PFSK-1 (cell line): ENCODE results near the gene ACSL6.

ENCODE experiments used
- FOXP2 ChIP-seq: optimal IDR thresholded peaks from 2 replicates; pipeline ENCODE3; 2011; ENCODE audit warnings: borderline replicate concordance, control low read depth, inconsistent platforms; ENCODE audit not compliant: insufficient read depth; ENCODE audit errors: extremely low read length, extremely low read depth
- POLR2AphosphoS5 ChIP-seq: IDR thresholded peaks from 2 replicates; pipeline ENCODE4 v1.6.1; 2012; ENCODE audit warnings: low read depth, mild to moderate bottlenecking, control low read depth, low read length, moderate library complexity
- REST ChIP-seq, 2 experiments: IDR thresholded peaks; 2 replicates each; pipeline versions ENCODE4 v1.6.1 to v1.8.0; 2011 to 2012; ENCODE audit warnings: low read depth in 2 of 2, low read length in 2 of 2, control low read depth in 1 of 2, inconsistent platforms in 1 of 2, mild to moderate bottlenecking in 1 of 2, moderate library complexity in 1 of 2; ENCODE audit not compliant: insufficient read depth in 1 of 2
- SIN3A ChIP-seq: IDR thresholded peaks from 2 replicates; pipeline ENCODE4 v1.6.1; 2012; ENCODE audit warnings: mild to moderate bottlenecking, low read length, moderate library complexity, borderline replicate concordance; ENCODE audit not compliant: insufficient read depth
- TAF1 ChIP-seq: IDR thresholded peaks from 2 replicates; pipeline ENCODE4 v1.6.1; 2012; ENCODE audit warnings: low read length, control low read depth, borderline replicate concordance; ENCODE audit not compliant: insufficient read depth

ACSL6 gene

DNA sequence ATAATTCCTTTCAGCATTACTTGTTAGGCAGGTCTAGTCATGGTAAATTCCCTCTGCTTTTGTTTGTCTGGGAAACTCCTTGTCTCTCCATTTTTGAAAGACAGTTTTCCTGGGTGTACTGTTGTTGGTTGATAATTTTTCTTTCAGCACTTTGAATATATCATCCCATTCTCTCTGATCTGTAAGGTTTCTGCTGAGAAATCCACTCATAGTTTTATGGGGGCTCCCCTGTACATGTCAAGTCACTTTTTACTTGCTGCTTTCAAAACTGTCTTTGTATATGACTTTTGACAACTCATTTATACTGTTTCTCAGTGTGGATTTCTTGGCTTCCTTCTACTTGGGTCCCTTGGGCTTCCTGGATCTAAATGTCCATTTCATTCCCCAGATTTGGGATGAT lies 82.5 kb downstream of the ACSL6 start:
- no peak for TF ChIP-seq TAF1
- no peak for TF ChIP-seq SIN3A
- no peak for TF ChIP-seq REST (IDR thresholded peaks at IDR 0.05; ENCODE audit: insufficient read depth in 1 of 2, low read depth in 2 of 2, low read length in 2 of 2)
- TF ChIP-seq POLR2AphosphoS5 = no peak
- TF ChIP-seq FOXP2 = no peak

DNA sequence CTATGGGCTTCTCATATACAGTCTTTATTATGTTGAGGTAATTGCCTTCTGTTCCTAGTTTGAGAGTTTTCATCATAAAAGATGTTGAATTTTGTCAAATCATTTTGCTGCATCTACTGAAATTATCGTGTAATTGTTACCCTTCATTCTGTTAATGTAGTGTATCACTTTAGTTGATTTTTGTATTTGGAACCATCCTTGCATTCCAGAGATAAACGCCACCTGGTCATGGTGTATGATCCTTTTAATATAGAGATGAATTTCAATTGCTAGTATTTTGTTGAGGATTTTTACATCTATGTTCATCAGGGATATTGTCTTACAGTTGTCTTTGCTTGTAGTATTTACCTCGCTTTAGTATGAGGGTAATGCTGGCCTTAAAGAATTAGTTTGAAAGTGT lies 85.3 kb downstream of the ACSL6 start:
- TF ChIP-seq TAF1 = no peak
- no peak for TF ChIP-seq SIN3A
- TF ChIP-seq REST (IDR thresholded peaks at IDR 0.05; ENCODE audit: insufficient read depth in 1 of 2, low read depth in 2 of 2, low read length in 2 of 2) = no peak
- no peak for TF ChIP-seq FOXP2
- no peak for TF ChIP-seq POLR2AphosphoS5

DNA sequence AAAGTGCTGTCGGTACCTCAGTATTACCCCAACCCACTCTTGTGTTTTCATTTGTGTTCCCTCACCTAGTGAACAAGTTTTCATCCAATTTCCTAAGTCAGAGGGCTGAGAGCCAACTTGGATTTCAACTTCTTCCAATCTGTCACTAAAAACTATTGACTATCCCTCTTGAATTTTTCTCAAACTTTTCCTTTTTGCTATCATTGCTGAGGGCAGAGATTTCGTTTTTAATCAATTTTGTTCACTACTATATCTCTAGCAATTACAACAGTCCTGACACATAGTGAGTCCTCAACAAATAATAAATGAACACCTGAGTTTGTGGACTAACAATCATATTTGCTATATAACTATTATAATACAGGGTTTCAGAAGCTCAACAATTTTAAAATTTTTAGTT lies 95.0 kb downstream of the ACSL6 start:
- no peak for TF ChIP-seq FOXP2
- TF ChIP-seq SIN3A = no peak
- no peak for TF ChIP-seq REST (IDR thresholded peaks at IDR 0.05; ENCODE audit: insufficient read depth in 1 of 2, low read depth in 2 of 2, low read length in 2 of 2)
- TF ChIP-seq TAF1 = no peak
- no peak for TF ChIP-seq POLR2AphosphoS5

- TF ChIP-seq REST (IDR thresholded peaks at IDR 0.05; ENCODE audit: insufficient read depth in 1 of 2, low read depth in 2 of 2, low read length in 2 of 2) (no peak), TAF1 (no peak), FOXP2 (no peak), POLR2AphosphoS5 (no peak), SIN3A (no peak)
Measured at GRCh38 chr5:131914472-131914871, 97.0 kb downstream of the ACSL6 start.

- TF ChIP-seq REST (IDR thresholded peaks at IDR 0.05; ENCODE audit: insufficient read depth in 1 of 2, low read depth in 2 of 2, low read length in 2 of 2) = no peak
- TF ChIP-seq POLR2AphosphoS5 = no peak
- no peak for TF ChIP-seq SIN3A
- no peak for TF ChIP-seq FOXP2
- TF ChIP-seq TAF1 = no peak
Measured at GRCh38 chr5:131913603-131914002, 97.9 kb downstream of the ACSL6 start.
